MCF 10A (cell line): Measurements from ENCODE around the gene DNAJB2. TPM values are rescaled to one million over a fixed set of nuclear protein-coding genes. Genes with fewer than 3 reads are reported as not detected.
"Not testable (repeated sequence)": the region's sequence is repeated elsewhere in the genome, so short reads cannot be mapped to it uniquely, and the experiment has no call there.

Source experiments
- BruUV-seq: library from RNA; stranded (reverse); fragments of 400-500 nt; replicated peaks from 2 replicates; lab custom pipeline; 2021; lab: Mats Ljungman, UMichigan
- CTCF ChIA-PET: fragments of 300-600 bp; sonication (Branson Sonifier 250); formaldehyde crosslinking; extraction: SDS; loops from one replicate; lab custom pipeline; 2021; ENCODE audit warnings: antibody characterized with exemption, inconsistent platforms; lab: Yijun Ruan, JAX
- POLR2A ChIA-PET: fragments of 300-600, 350-650 bp; sonication (Branson Sonifier 250); formaldehyde crosslinking; extraction: SDS; loops from one replicate; lab custom pipeline; 2020; ENCODE audit warnings: antibody characterized with exemption, inconsistent platforms; lab: Yijun Ruan, JAX
- DNase-seq: peaks from one replicate; pipeline ENCODE4 v3.0.0-alpha.2; 2018; ENCODE audit not compliant: unreplicated experiment
- H3K27ac Mint-ChIP-seq: one replicate; pipeline ENCODE4 v1.8.0; 2022; ENCODE audit warnings: mild to moderate bottlenecking, low read depth, mixed read lengths; ENCODE audit not compliant: unreplicated experiment
- H3K27me3 Mint-ChIP-seq: one replicate; pipeline ENCODE4 v1.8.0; 2022; ENCODE audit warnings: mixed read lengths; ENCODE audit not compliant: insufficient read depth, unreplicated experiment
- H3K36me3 Mint-ChIP-seq: one replicate; pipeline ENCODE4 v1.8.0; 2022; ENCODE audit warnings: mild to moderate bottlenecking, moderate library complexity, mixed read lengths; ENCODE audit not compliant: insufficient read depth, unreplicated experiment
- H3K4me1 Mint-ChIP-seq: one replicate; pipeline ENCODE4 v1.8.0; 2022; ENCODE audit warnings: mixed read lengths; ENCODE audit not compliant: insufficient read depth, unreplicated experiment
- H3K4me3 Mint-ChIP-seq: one replicate; pipeline ENCODE4 v1.8.0; 2022; ENCODE audit warnings: mild to moderate bottlenecking, moderate library complexity, mixed read lengths; ENCODE audit not compliant: unreplicated experiment
- H3K9me3 Mint-ChIP-seq: one replicate; pipeline ENCODE4 v1.8.0; 2022; ENCODE audit warnings: mixed read lengths; ENCODE audit not compliant: unreplicated experiment
- intact Hi-C: fragments of 100-400 bp; cut with micrococcal nuclease; formaldehyde crosslinking; loops from 2 replicates; pipeline ENCODE4 v1.14.1; 2022
- total RNA-seq: library from RNA; stranded (reverse); gene quantifications from 2 replicates; pipeline ENCODE4 v1.2.3, GENCODE V29; 2022
- TF ChIP-seq, protein P1 (sequence below): fragments of 200-600 bp; IDR thresholded peaks from one replicate; pipeline ENCODE4 v1.8.0; 2022; ENCODE audit warnings: antibody characterized with exemption, mild to moderate bottlenecking; ENCODE audit not compliant: unreplicated experiment

The DNAJB2 gene
- total RNA-seq, 1 experiment from 2014 or later: 59.8 TPM

DNA sequence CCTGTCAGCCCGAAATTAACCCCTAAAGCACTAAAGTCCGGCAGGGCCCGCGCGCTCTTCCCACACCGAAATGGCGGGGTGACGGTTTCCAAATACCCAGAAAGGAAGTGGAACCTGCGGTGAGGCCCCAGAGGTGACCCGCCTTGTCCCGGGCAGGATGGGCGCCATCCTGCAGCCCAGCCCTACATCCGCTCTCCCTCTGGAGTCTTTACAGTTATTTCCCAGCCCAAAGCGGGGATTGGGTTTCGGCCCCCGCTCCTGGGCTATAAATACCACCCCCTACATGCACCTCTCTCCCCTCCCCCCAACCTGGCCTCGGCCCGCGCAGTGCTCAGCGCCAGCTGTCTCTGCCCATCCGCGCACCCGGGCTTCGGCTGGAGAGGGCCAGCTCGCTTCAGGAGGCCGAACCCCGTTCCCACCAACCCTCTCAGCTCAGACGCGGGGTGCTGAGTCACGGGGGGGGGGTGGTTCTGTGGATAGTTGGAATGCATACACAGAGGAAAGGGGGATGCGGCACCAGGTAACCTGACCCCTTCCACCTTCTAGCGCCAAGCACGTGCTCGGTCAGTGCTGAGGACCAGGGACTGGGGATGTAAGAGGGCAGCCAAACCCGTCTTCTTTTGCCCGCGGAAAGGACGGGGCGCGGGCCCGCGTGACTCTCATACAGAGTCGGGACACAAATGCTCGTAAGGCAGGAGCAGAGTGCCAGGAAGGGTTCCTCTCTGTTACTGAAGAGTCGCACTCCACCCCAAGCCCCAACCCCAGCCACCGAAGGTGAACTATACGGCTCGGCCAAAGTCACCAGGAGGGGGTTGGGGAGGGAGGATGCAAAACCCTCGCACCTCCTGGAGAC is 26.0 kb upstream of the DNAJB2 start, which contains the start of gene TUBA4B:
TSS of gene TUBA4B (plus strand) at position 344 of the 853 bp plus-strand sequence. CDS start at position 509, 165 bp downstream.
- peak; percentile 75 for DNase-seq
- intact Hi-C loops: loop anchor here (1.0 to 2.0 kb wide), 4 partner anchors 21 to 76 kb away; partner anchors contain the start of genes ABCB6, CNPPD1 and DNAJB2
- peak within 1 kb of the TSS; percentile 51 for H3K27ac Mint-ChIP-seq
- peaks cover 42% of the 10 kb centered on the region for H3K4me1 Mint-ChIP-seq
- TF ChIP-seq, protein P1, sequence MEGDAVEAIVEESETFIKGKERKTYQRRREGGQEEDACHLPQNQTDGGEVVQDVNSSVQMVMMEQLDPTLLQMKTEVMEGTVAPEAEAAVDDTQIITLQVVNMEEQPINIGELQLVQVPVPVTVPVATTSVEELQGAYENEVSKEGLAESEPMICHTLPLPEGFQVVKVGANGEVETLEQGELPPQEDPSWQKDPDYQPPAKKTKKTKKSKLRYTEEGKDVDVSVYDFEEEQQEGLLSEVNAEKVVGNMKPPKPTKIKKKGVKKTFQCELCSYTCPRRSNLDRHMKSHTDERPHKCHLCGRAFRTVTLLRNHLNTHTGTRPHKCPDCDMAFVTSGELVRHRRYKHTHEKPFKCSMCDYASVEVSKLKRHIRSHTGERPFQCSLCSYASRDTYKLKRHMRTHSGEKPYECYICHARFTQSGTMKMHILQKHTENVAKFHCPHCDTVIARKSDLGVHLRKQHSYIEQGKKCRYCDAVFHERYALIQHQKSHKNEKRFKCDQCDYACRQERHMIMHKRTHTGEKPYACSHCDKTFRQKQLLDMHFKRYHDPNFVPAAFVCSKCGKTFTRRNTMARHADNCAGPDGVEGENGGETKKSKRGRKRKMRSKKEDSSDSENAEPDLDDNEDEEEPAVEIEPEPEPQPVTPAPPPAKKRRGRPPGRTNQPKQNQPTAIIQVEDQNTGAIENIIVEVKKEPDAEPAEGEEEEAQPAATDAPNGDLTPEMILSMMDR: no peak
- no peaks in the 10 kb centered on the region for H3K27me3 Mint-ChIP-seq
- CTCF ChIA-PET: interaction anchor here (0.6 to 10.3 kb wide), 11 partner anchors 21 to 403 kb away, joined by 3 to 123 read pairs (median 3); no protein-coding TSS in a partner anchor
- POLR2A ChIA-PET: interaction anchor here (0.6 to 14.1 kb wide), 20 partner anchors 8 to 559 kb away, joined by 3 to 401 read pairs (median 6); partner anchors contain the start of genes ABCB6, ANKZF1, ATG9A and CNPPD1
- H3K36me3 Mint-ChIP-seq: peaks cover 42% of the 10 kb centered on the region
- peak within 1 kb of the TSS; percentile 91 for H3K4me3 Mint-ChIP-seq
- no peaks in the 10 kb centered on the region for H3K9me3 Mint-ChIP-seq
- BruUV-seq: TSS peak; percentile 62

DNA sequence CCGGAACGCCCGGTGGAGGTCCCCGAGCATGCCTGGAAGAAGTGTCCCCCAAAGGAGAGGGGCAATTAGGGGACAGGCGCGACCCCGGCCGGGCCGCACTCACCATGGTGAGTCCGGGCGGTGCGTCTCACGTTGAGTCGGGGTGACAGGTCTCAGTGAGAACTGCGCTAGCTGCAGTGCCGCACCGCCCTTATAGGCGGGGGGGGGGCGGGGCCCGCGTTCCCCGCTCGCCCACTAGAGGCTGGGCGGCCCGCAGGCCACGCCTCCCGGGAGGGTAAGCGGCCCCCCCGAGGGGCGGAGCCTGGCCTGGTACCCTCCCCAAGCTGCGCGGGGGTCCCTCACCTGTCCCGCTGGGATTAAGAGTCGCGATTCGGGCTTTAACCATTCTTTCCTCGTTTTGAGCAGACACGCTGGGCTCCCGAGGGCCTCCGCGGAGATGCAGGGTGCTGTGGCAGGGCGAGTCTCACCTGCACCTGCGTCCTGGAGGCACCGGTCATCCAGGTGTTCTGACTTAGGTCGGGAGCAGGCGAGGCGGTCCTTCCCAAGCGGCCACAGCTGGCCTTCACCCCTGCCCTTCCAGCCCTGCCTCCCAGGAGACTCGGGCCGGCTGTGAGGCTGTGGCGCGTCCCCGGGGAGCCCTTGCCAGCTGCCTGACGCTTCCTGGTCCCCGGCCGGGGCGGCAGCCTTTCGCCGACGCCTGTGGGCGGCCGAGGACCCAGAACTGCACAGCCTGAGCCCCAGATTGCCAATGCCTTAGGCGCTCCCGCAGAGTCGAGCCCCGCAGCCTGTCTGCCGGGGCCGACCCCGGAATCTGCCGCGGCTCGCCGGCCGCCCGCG is 25.2 kb upstream of the DNAJB2 start, which contains the start of gene TUBA4A:
TSS of gene TUBA4A (minus strand) at position 166 of the 837 bp plus-strand sequence. CDS start at position 106, 60 bp downstream.
- TF ChIP-seq, protein P1: no peak
- intact Hi-C loops: loop anchor here (1.0 to 2.0 kb wide), 4 partner anchors 20 to 77 kb away; partner anchors contain the start of genes ABCB6, CNPPD1 and DNAJB2
- Mint-ChIP-seq H3K9me3 (no peaks in the 10 kb centered on the region), H3K27ac (peak within 1 kb of the TSS; percentile 51), H3K27me3 (no peaks in the 10 kb centered on the region), H3K36me3 (peaks cover 37% of the 10 kb centered on the region), H3K4me3 (peak within 1 kb of the TSS; percentile 91), H3K4me1 (peaks cover 35% of the 10 kb centered on the region)
- ChIA-PET POLR2A (interaction anchor here (0.6 to 14.1 kb wide), 17 partner anchors 9 to 344 kb away, joined by 3 to 401 read pairs (median 9); partner anchors contain the start of genes ABCB6, ANKZF1, ATG9A and CNPPD1), CTCF (interaction anchor here (0.6 to 10.3 kb wide), 7 partner anchors 12 to 280 kb away, joined by 3 to 123 read pairs (median 8); no protein-coding TSS in a partner anchor)
- DNase-seq: peak; percentile 84
- no TSS peak for BruUV-seq

DNA sequence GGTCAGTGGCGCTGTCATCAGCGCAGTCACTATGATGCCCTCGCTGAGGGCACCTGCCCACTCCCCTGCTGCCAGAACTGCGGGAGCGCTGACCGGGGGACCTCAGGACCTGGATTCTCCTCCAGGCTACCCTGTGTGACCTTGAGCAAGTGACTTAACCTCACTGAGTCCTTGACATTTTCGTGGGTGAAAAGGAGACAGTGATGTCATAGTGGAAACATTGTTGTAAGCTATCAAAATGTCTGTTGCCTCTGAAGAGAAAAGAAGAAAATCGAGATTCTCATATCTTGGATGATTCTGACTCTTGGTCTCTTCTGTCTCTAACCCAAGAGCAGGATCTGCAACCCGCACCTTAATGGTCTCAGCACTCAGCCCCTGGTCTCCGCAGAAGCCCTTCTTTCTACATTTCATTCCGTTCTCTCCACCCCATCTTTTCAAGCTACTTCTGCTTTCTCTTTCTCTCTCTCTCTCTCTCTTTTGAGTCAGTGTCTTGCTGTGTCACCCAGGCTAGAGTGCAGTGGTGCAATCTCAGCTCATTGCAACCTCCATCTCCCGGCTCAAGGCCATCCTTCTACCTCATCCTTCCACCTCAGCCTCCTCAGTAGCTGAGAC is 24.5 kb upstream of the DNAJB2 start:
- Mint-ChIP-seq H3K9me3 (no peaks in the 10 kb centered on the region), H3K27ac (no peak overlapping the region), H3K4me1 (peaks cover 28% of the 10 kb centered on the region), H3K27me3 (no peaks in the 10 kb centered on the region), H3K4me3 (peak overlapping the region; percentile 91), H3K36me3 (peaks cover 31% of the 10 kb centered on the region)
- ChIA-PET CTCF (interaction anchor here (0.6 to 3.4 kb wide), 7 partner anchors 11 to 274 kb away, joined by 3 to 20 read pairs (median 5); no protein-coding TSS in a partner anchor), POLR2A (interaction anchor here (0.6 to 14.1 kb wide), 14 partner anchors 10 to 78 kb away, joined by 3 to 401 read pairs (median 20); partner anchors contain the start of genes ABCB6, ANKZF1, ATG9A and CNPPD1)
- BruUV-seq: no TSS peak
- intact Hi-C loops: no loop called here
- DNase-seq: no peak
- TF ChIP-seq, protein P1: no peak

DNA sequence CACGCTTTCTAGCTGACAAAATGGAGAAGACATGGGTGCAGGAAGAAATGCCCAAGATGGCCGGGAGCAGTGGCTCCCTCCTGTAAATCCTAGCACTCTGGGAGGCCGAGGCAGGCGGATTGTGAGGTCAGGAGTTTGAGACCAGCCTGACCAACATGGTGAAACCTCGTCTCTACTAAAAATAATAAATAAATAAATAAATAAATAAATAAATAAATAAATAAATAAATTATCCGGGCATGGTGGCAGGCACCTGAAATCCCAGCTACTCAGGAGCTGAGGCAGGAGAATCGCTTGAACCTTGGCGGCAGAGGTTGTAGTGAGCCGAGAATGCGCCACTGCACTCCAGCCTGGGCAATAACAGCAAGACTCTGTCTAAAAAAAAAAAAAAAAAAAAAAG is 20.2 kb upstream of the DNAJB2 start:
- H3K4me1 Mint-ChIP-seq, H3K9me3 Mint-ChIP-seq, BruUV-seq, H3K27me3 Mint-ChIP-seq, intact Hi-C loops, H3K4me3 Mint-ChIP-seq, H3K36me3 Mint-ChIP-seq, H3K27ac Mint-ChIP-seq, DNase-seq: not testable (repeated sequence)
- ChIA-PET POLR2A (interaction anchor here (0.7 to 11.7 kb wide), 2 partner anchors 18 to 53 kb away, joined by 3 to 263 read pairs; partner anchors contain the start of gene DNAJB2), CTCF (interaction anchor here (0.7 to 2.3 kb wide), 4 partner anchors 13 to 40 kb away, joined by 3 to 12 read pairs (median 6); partner anchors contain the start of gene STK16)
